HEK293 (cell line): Measurements from ENCODE around the gene HHIPL1.
"Not testable (repeated sequence)": the region's sequence is repeated elsewhere in the genome, so short reads cannot be mapped to it uniquely, and the experiment has no call there.

Experiments used
- CTCF ChIA-PET: fragments of 350-600 bp; formaldehyde crosslinking; extraction: SDS; loops from one replicate; lab custom pipeline; 2021; ENCODE audit warnings: antibody characterized with exemption; lab: Yijun Ruan, JAX
- POLR2A ChIA-PET: fragments of 300-600 bp; formaldehyde crosslinking; extraction: SDS; loops from one replicate; lab custom pipeline; 2020; ENCODE audit warnings: antibody characterized with exemption, inconsistent platforms; lab: Yijun Ruan, JAX
- H3K27ac ChIP-seq: fragments of 200-500 bp; sonication (Bioruptor generic); 2 replicates; pipeline ENCODE4 v1.5.1; 2014; ENCODE audit warnings: low read depth, low read length, control low read depth, inconsistent platforms; ENCODE audit errors: extremely low read depth
- H3K36me3 ChIP-seq, 2 experiments: fragments of 200-500 bp in 1 of 2; sonication (Bioruptor generic) in 1 of 2; 1 replicate in 1 of 2; 2 replicates in 1 of 2; pipeline ENCODE4 v1.5.1; 2014 to 2017; ENCODE audit warnings: inconsistent platforms in 2 of 2, low read length in 2 of 2; ENCODE audit not compliant: control insufficient read depth in 2 of 2, insufficient read depth in 1 of 2
- H3K4me1 ChIP-seq: fragments of 200-500 bp; sonication (Bioruptor generic); 2 replicates; pipeline ENCODE4 v1.5.1; 2014; ENCODE audit warnings: mild to moderate bottlenecking, low read length, inconsistent platforms; ENCODE audit not compliant: control insufficient read depth, insufficient read depth
- H3K4me3 ChIP-seq: 2 replicates; pipeline ENCODE4 v1.5.1; 2011; ENCODE audit warnings: low read depth, mild to moderate bottlenecking, control low read depth, low read length, moderate library complexity
- H3K9me3 ChIP-seq: fragments of 200-500 bp; sonication (Bioruptor generic); 2 replicates; pipeline ENCODE4 v1.5.1; 2014; ENCODE audit warnings: low read depth, low read length, inconsistent platforms; ENCODE audit not compliant: control insufficient read depth, insufficient read depth
- ATF2 ChIP-seq: fragments of 450-650 bp; formaldehyde crosslinking; IDR thresholded peaks from 2 replicates; pipeline ENCODE4 v1.5.1; 2016; ENCODE audit warnings: missing biosample characterization, missing genetic modification characterization, low read depth
- PATZ1 ChIP-seq: fragments of 450-650 bp; formaldehyde crosslinking; IDR thresholded peaks from 2 replicates; pipeline ENCODE4 v1.5.1; 2016; ENCODE audit warnings: missing biosample characterization, missing genetic modification characterization
- SCRT1 ChIP-seq: fragments of 450-650 bp; formaldehyde crosslinking; IDR thresholded peaks from 2 replicates; pipeline ENCODE4 v1.5.1; 2016; ENCODE audit warnings: missing biosample characterization, missing genetic modification characterization, borderline replicate concordance
- ZBTB8A ChIP-seq: fragments of 450-650 bp; formaldehyde crosslinking; IDR thresholded peaks from 2 replicates; pipeline ENCODE4 v1.5.1; 2016; ENCODE audit warnings: missing biosample characterization, missing genetic modification characterization
- ZFP41 ChIP-seq: fragments of 450-650 bp; formaldehyde crosslinking; IDR thresholded peaks from 2 replicates; pipeline ENCODE4 v1.5.1; 2016; ENCODE audit warnings: missing biosample characterization, missing genetic modification characterization, borderline replicate concordance
- ZNF404 ChIP-seq: fragments of 450-650 bp; formaldehyde crosslinking; IDR thresholded peaks from 2 replicates; pipeline ENCODE4 v1.5.1; 2017; ENCODE audit warnings: missing biosample characterization, missing genetic modification characterization
- ZNF433 ChIP-seq: fragments of 450-650 bp; formaldehyde crosslinking; IDR thresholded peaks from 2 replicates; pipeline ENCODE4 v1.5.1; 2016; ENCODE audit warnings: missing biosample characterization, missing genetic modification characterization, low read depth
- ZNF664 ChIP-seq: fragments of 450-650 bp; formaldehyde crosslinking; IDR thresholded peaks from 2 replicates; pipeline ENCODE4 v1.5.1; 2016; ENCODE audit warnings: missing biosample characterization, missing genetic modification characterization
- ZNF768 ChIP-seq: fragments of 450-650 bp; formaldehyde crosslinking; IDR thresholded peaks from 2 replicates; pipeline ENCODE4 v1.5.1; 2018; ENCODE audit warnings: missing biosample characterization, mild to moderate bottlenecking, missing genetic modification characterization
- ZNF830 ChIP-seq: fragments of 450-650 bp; IDR thresholded peaks from 2 replicates; pipeline ENCODE4 v1.5.0; 2018; ENCODE audit warnings: missing biosample characterization, missing genetic modification characterization, low read depth, mild to moderate bottlenecking, moderate library complexity
- ZSCAN18 ChIP-seq: fragments of 450-650 bp; formaldehyde crosslinking; IDR thresholded peaks from 2 replicates; pipeline ENCODE4 v1.5.1; 2016; ENCODE audit warnings: missing biosample characterization, missing genetic modification characterization
- TF ChIP-seq, protein P1 (sequence below): fragments of 450-650 bp; formaldehyde crosslinking; IDR thresholded peaks from 2 replicates; pipeline ENCODE4 v1.5.1; 2017; ENCODE audit warnings: missing biosample characterization, missing genetic modification characterization
- TF ChIP-seq, protein P2 (sequence below): fragments of 450-650 bp; formaldehyde crosslinking; IDR thresholded peaks from 2 replicates; pipeline ENCODE4 v1.5.1; 2016; ENCODE audit warnings: missing biosample characterization, missing genetic modification characterization, borderline replicate concordance
- TF ChIP-seq, protein P3 (sequence below): fragments of 450-650 bp; formaldehyde crosslinking; IDR thresholded peaks from 2 replicates; pipeline ENCODE4 v1.5.1; 2017; ENCODE audit warnings: missing biosample characterization, missing genetic modification characterization

The HHIPL1 gene

DNA sequence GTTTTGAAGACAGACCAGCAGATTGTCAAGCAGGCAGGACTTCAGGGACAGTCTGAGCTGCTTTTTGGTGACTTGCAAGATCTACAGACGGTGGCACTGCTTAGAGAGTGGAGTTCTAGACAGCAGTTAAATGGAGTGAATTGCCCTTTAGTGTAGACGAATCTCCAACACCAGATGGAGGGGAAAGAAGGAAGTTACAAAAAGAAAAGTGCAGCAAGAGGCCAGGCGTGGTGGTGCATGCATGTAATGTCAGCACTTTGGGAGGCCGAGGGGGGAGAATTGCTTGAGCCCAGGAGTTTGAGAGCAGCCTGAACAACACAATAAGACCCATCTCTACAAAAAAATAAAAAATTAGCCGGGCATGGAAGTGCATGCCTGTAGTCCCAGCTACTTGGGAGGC lies 8.4 kb upstream of the HHIPL1 start (continued):
- TF ChIP-seq ZFP41 (tag by site-specific recombination): no peak
- TF ChIP-seq, all 188 proteins: peak for 0

DNA sequence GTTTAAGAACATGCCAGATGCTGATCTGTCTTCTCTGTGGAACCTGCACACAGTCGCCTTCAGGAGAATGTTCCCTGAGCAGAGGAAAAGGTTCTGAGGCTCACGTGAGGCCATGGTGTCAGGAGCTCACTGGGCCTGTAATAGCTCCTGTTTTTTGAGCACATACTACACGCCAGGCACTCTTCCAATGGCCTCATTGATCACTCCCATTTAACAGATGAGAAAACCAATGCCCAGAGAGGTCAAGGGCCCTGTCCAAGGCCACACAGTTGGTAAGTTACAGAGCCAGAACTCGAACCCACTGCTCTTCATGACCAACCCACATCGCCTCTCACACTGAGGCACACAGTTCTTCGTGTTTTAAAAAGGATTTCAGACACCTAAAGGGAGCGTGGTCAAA lies 7.3 kb upstream of the HHIPL1 start:
- no peaks in the 10 kb centered on the region for H3K9me3 ChIP-seq
- no peak overlapping the region for H3K27ac ChIP-seq
- ChIA-PET CTCF (interaction anchor here (0.6 kb wide), 1 partner anchor 115 kb away, joined by 4 read pairs; no protein-coding TSS in a partner anchor), POLR2A (no interaction called here)
- H3K4me3 ChIP-seq: no peak overlapping the region
- no peaks in the 10 kb centered on the region for H3K36me3 ChIP-seq
- no peaks in the 10 kb centered on the region for H3K4me1 ChIP-seq
- no peak for TF ChIP-seq ZBTB8A (tag by site-specific recombination)
- TF ChIP-seq, protein P1, sequence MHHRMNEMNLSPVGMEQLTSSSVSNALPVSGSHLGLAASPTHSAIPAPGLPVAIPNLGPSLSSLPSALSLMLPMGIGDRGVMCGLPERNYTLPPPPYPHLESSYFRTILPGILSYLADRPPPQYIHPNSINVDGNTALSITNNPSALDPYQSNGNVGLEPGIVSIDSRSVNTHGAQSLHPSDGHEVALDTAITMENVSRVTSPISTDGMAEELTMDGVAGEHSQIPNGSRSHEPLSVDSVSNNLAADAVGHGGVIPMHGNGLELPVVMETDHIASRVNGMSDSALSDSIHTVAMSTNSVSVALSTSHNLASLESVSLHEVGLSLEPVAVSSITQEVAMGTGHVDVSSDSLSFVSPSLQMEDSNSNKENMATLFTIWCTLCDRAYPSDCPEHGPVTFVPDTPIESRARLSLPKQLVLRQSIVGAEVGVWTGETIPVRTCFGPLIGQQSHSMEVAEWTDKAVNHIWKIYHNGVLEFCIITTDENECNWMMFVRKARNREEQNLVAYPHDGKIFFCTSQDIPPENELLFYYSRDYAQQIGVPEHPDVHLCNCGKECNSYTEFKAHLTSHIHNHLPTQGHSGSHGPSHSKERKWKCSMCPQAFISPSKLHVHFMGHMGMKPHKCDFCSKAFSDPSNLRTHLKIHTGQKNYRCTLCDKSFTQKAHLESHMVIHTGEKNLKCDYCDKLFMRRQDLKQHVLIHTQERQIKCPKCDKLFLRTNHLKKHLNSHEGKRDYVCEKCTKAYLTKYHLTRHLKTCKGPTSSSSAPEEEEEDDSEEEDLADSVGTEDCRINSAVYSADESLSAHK (tag by site-specific recombination): no peak
- no peak for TF ChIP-seq ZNF830
- 0 out of 2 replicates have a peak, but pooled peaks have one; percentile 32 for TF ChIP-seq ZNF768 (tag by site-specific recombination)
- no peak for TF ChIP-seq PATZ1
- TF ChIP-seq ZNF664 (tag by site-specific recombination): peak; percentile 65; the same call in 1 of the 2 replicates
- TF ChIP-seq, protein P2, sequence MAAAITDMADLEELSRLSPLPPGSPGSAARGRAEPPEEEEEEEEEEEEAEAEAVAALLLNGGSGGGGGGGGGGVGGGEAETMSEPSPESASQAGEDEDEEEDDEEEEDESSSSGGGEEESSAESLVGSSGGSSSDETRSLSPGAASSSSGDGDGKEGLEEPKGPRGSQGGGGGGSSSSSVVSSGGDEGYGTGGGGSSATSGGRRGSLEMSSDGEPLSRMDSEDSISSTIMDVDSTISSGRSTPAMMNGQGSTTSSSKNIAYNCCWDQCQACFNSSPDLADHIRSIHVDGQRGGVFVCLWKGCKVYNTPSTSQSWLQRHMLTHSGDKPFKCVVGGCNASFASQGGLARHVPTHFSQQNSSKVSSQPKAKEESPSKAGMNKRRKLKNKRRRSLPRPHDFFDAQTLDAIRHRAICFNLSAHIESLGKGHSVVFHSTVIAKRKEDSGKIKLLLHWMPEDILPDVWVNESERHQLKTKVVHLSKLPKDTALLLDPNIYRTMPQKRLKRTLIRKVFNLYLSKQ: no peak
- no peak for TF ChIP-seq ZNF404
- TF ChIP-seq ZNF433: no peak
- no peak for TF ChIP-seq ATF2 (tag by site-specific recombination)

- H3K4me3 ChIP-seq, H3K27ac ChIP-seq, H3K9me3 ChIP-seq, H3K36me3 ChIP-seq, H3K4me1 ChIP-seq, POLR2A ChIA-PET: not testable (repeated sequence)
- CTCF ChIA-PET: interaction anchor here (0.6 to 0.7 kb wide), 2 partner anchors 48 to 247 kb away, joined by 3 to 4 read pairs; no protein-coding TSS in a partner anchor
Observed at GRCh38 chr14:99642771-99643170, 2.2 kb upstream of the HHIPL1 start.

DNA sequence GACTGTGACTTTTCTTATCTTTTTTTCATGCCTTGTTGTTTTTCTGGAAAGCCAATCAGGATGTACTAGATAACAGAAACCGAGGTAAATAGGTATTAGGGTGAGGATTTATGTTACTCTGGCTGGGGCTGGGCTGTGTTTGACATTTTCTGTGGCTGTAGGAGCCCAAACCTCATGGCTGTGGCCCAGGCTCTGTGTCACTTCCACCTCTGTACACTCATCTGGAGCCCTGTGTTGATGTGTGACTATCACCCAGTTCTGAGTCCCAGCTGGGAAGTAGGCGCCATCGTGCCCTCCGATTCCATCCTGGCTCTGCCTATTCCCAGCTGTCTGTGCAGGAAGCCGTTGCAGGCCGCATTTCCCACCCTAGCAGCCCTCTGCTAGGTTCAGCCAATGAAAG lies 1.6 kb upstream of the HHIPL1 start:
- ChIA-PET POLR2A (no interaction called here), CTCF (no interaction called here)
- Histone ChIP-seq H3K4me3 (no peak overlapping the region), H3K27ac (no peak overlapping the region), H3K4me1 (no peaks in the 10 kb centered on the region), H3K9me3 (no peaks in the 10 kb centered on the region), H3K36me3 (no peaks in the 10 kb centered on the region)
- TF ChIP-seq, protein P3, sequence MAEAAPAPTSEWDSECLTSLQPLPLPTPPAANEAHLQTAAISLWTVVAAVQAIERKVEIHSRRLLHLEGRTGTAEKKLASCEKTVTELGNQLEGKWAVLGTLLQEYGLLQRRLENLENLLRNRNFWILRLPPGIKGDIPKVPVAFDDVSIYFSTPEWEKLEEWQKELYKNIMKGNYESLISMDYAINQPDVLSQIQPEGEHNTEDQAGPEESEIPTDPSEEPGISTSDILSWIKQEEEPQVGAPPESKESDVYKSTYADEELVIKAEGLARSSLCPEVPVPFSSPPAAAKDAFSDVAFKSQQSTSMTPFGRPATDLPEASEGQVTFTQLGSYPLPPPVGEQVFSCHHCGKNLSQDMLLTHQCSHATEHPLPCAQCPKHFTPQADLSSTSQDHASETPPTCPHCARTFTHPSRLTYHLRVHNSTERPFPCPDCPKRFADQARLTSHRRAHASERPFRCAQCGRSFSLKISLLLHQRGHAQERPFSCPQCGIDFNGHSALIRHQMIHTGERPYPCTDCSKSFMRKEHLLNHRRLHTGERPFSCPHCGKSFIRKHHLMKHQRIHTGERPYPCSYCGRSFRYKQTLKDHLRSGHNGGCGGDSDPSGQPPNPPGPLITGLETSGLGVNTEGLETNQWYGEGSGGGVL: no peak
- 0 out of 2 replicates have a peak, but pooled peaks have one; percentile 46 for TF ChIP-seq SCRT1 (tag by site-specific recombination)
- TF ChIP-seq ZSCAN18: no peak
